Heart right ventricle (tissue), 16 donors: ENCODE data around the gene OR5B3. TPM values are rescaled to one million over a fixed set of nuclear protein-coding genes. Genes with fewer than 3 reads are reported as not detected.

ENCODE experiments used
- ATAC-seq, 8 donors: fragments of 200-7000 bp; cut with Tn5 transposase; one replicate each; pipeline ENCODE4 v1.9.1; 2020; ENCODE audit warnings: mild to moderate bottlenecking in 8 of 8, moderate library complexity in 8 of 8, moderate number of reproducible peaks in 1 of 8
- DNase-seq, 2 donors: peaks; one replicate each; pipeline ENCODE4 v3.0.0-alpha.2; 2020
- H3K27ac ChIP-seq, 10 donors: fragments of 200-600 bp; sonication (generic) in 2 of 10; one replicate each; pipeline versions ENCODE4 v1.5.0 to v1.8.0; 2020 to 2022; ENCODE audit warnings: mild to moderate bottlenecking in 3 of 10
- H3K27me3 ChIP-seq, 7 donors: fragments of 200-600 bp; one replicate each; pipeline ENCODE4 v1.8.0; 2021 to 2022; ENCODE audit warnings: mild to moderate bottlenecking in 2 of 7
- H3K36me3 ChIP-seq, 9 donors: fragments of 200-600 bp; sonication (generic) in 1 of 9; one replicate each; pipeline versions ENCODE4 v1.5.0 to v1.8.0; 2020 to 2022; ENCODE audit warnings: mild to moderate bottlenecking in 2 of 9
- H3K4me1 ChIP-seq, 9 donors: fragments of 200-600 bp; sonication (generic) in 1 of 9; one replicate each; pipeline versions ENCODE4 v1.5.0 to v1.8.0; 2020 to 2022; ENCODE audit warnings: mild to moderate bottlenecking in 4 of 9
- H3K4me3 ChIP-seq, 10 donors: fragments of 200-600 bp; sonication (generic) in 2 of 10; one replicate each; pipeline versions ENCODE4 v1.5.0 to v1.8.0; 2020 to 2022; ENCODE audit warnings: mild to moderate bottlenecking in 7 of 10, moderate library complexity in 2 of 10
- H3K9me3 ChIP-seq, 11 donors: fragments of 200-600 bp in 10 of 11; sonication (generic) in 2 of 11; one replicate each; pipeline versions ENCODE4 v1.5.0 to v1.8.0; 2013 to 2022; ENCODE audit warnings: mild to moderate bottlenecking in 2 of 11, control low read depth in 1 of 11, moderate library complexity in 1 of 11
- WGBS, 2 donors: extraction: QIAGEN DNeasy Blood & Tissue Kit; methylation state at CpG; one replicate each; pipeline ENCODE4 v1.1.7; 2013; ENCODE audit warnings: inconsistent platforms in 1 of 2; 5-methylcytosine and 5-hydroxymethylcytosine counted together
- intact Hi-C, 10 donors: fragments of 100-400 bp; cut with DNase I; formaldehyde crosslinking; loops; one replicate each; pipeline versions ENCODE4 v1.11.1 to v1.14.2; 2022
- polyA plus RNA-seq, 2 donors: library from polyadenylated mRNA; stranded (reverse); fragments of 200-250 nt; gene quantifications; one replicate each; pipeline ENCODE4 v1.2.3, GENCODE V29; 2013
- total RNA-seq, 10 donors: library from RNA; stranded (reverse); fragmentation: NEBNext Ultra II Directional in 3 of 10; extraction: Animal tissue kit (Norgen Biotek cat#: 25700) in 3 of 10; gene quantifications; one replicate each; pipeline versions ENCODE4 v1.2.1 to v1.2.4, GENCODE V29; 2021 to 2023
- TF ChIP-seq, protein P1 (sequence below), 9 donors: fragments of 200-600 bp; sonication (generic) in 2 of 9; IDR thresholded peaks; one replicate each; pipeline versions ENCODE4 v1.5.0 to v1.8.0; 2021 to 2022; ENCODE audit warnings: antibody characterized with exemption in 9 of 9, mild to moderate bottlenecking in 5 of 9, moderate library complexity in 1 of 9
- donor health status: Arrhythmogenic right ventricular cardiomyopathy.
- donor health status: ischemic (EF 13 %, LVEDD 7.1; RV severe dilation, severe dysfunction).
- donor health status: healthy with polysubstance abuse.
- donor health status: DM: no; HTN: yes; CAD: no.
- donor health status: DM: no; HTN: no; CAD: no.
- donor health status: ischemic (EF 25% LVEDD 6.9; RV normal size, moderate dysfunction).
- donor health status: ischemic (EF 25% LVEDD 5.7; RV mildly dilated, moderate dysfunction).
- donor health status: healthy.
- donor health status: DM: yes; HTN: yes; CAD: no.
- donor health status: Ischemic cardiomyopathy.
- donor health status: ischemic (EF 35%, LVEDD 5.7; RV mildly dilated, moderate dysfunction).
- donor health status: nonischemic (EF 11% LVEDD 7.7; RV severe dilation, severe dysfunction).
- donor health status: DM: yes; HTN: yes; CAD: no.
- donor health status: PGD.
- donor health status: ischemic (EF 29% LVEDD 5.4; RV normal size, mild dysfunction).
- donor health status: nonischemic (EF 23%, LVEDD 6.1; RV moderate dilation, normal function).

OR5B3 gene
- total and polyA plus RNA-seq, 12 donors = not detected

GRCh38 chr11:58354727-58355126 is 51.9 kb downstream of the OR5B3 start:
- WGBS, 2 donors = 80 to 85% methylated on average over 3 of the region's 3 CpGs
- Histone ChIP-seq H3K9me3 (no peaks in the 10 kb centered on the region), H3K4me3 (no peak overlapping the region), H3K36me3 (no peaks in the 10 kb centered on the region), H3K27ac (no peak overlapping the region), H3K4me1 (no peaks in the 10 kb centered on the region), H3K27me3 (no peaks in the 10 kb centered on the region)
- ATAC-seq (no peak), DNase-seq (no peak)
- TF ChIP-seq, protein P1, sequence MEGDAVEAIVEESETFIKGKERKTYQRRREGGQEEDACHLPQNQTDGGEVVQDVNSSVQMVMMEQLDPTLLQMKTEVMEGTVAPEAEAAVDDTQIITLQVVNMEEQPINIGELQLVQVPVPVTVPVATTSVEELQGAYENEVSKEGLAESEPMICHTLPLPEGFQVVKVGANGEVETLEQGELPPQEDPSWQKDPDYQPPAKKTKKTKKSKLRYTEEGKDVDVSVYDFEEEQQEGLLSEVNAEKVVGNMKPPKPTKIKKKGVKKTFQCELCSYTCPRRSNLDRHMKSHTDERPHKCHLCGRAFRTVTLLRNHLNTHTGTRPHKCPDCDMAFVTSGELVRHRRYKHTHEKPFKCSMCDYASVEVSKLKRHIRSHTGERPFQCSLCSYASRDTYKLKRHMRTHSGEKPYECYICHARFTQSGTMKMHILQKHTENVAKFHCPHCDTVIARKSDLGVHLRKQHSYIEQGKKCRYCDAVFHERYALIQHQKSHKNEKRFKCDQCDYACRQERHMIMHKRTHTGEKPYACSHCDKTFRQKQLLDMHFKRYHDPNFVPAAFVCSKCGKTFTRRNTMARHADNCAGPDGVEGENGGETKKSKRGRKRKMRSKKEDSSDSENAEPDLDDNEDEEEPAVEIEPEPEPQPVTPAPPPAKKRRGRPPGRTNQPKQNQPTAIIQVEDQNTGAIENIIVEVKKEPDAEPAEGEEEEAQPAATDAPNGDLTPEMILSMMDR (IDR thresholded peaks at IDR 0.05) = no peak
- intact Hi-C loops = no loop called here

Other genes starting within 250 kb of the OR5B3 start
- not detected for gene OR9Q2, start 217.8 kb downstream of the OR5B3 start, total RNA-seq
- not detected for gene OR9Q2, start 217.8 kb downstream of the OR5B3 start, polyA plus RNA-seq
- not detected for gene OR1S2, start 202.7 kb downstream of the OR5B3 start, total RNA-seq
- not detected for gene OR1S2, start 202.7 kb downstream of the OR5B3 start, polyA plus RNA-seq
- not detected for gene OR1S1, start 194.2 kb downstream of the OR5B3 start, total RNA-seq
- gene OR1S1, start 194.2 kb downstream of the OR5B3 start, polyA plus RNA-seq = not detected
- not detected for gene OR10Q1, start 178.0 kb downstream of the OR5B3 start, total RNA-seq
- gene OR10Q1, start 178.0 kb downstream of the OR5B3 start, polyA plus RNA-seq = under 1 TPM in 1 of 2 donors, not detected in 1; 0.03 TPM
- gene OR10W1, start 138.6 kb downstream of the OR5B3 start, total RNA-seq = not detected
- gene OR10W1, start 138.6 kb downstream of the OR5B3 start, polyA plus RNA-seq = not detected
- gene OR5B17, start 47.8 kb downstream of the OR5B3 start, total RNA-seq = not detected
- not detected for gene OR5B17, start 47.8 kb downstream of the OR5B3 start, polyA plus RNA-seq
- not detected for gene OR5B2, start 21.2 kb upstream of the OR5B3 start, total RNA-seq
- gene OR5B2, start 21.2 kb upstream of the OR5B3 start, polyA plus RNA-seq = not detected
- gene OR5B12, start 35.4 kb upstream of the OR5B3 start, total RNA-seq = not detected
- gene OR5B12, start 35.4 kb upstream of the OR5B3 start, polyA plus RNA-seq = not detected
- gene OR5B21, start 101.2 kb upstream of the OR5B3 start, total RNA-seq = not detected
- not detected for gene OR5B21, start 101.2 kb upstream of the OR5B3 start, polyA plus RNA-seq
- gene LPXN, start 169.0 kb upstream of the OR5B3 start, total RNA-seq = 10 to 100 TPM in 1 of 10 donors, 1 to 10 TPM in 9; 2.7 to 13.9 (median 4.7) TPM
- gene LPXN, start 169.0 kb upstream of the OR5B3 start, polyA plus RNA-seq = 1 to 10 TPM; 1.8 to 5.0 TPM
- 10 to 100 TPM; 53.9 to 69.7 (median 61.5) TPM for gene ZFP91, start 172.2 kb upstream of the OR5B3 start, total RNA-seq
- 10 to 100 TPM; 11.4 to 15.9 TPM for gene ZFP91, start 172.2 kb upstream of the OR5B3 start, polyA plus RNA-seq
- 1 to 10 TPM in 8 of 10 donors, under 1 TPM in 2; 0.53 to 1.6 (median 1.2) TPM for gene CNTF, start 215.8 kb upstream of the OR5B3 start, total RNA-seq
- gene CNTF, start 215.8 kb upstream of the OR5B3 start, polyA plus RNA-seq = under 1 TPM; 0.15 to 0.23 TPM